Pons (tissue), 1 donor: ENCODE results near the gene GPT2.
"Not testable (repeated sequence)": the region's sequence is repeated elsewhere in the genome, so short reads cannot be mapped to it uniquely, and the experiment has no call there.

ENCODE experiments used
- DNase-seq: peaks from one replicate; pipeline ENCODE4 v3.0.0-alpha.2; 2016; ENCODE audit warnings: low spot score

GPT2 gene

GRCh38 chr16:46923513-46924295 lies 39.5 kb downstream of the GPT2 start:
- no peak for DNase-seq

- no peak for DNase-seq
Observed at GRCh38 chr16:46924402-46924801, 40.2 kb downstream of the GPT2 start.

DNA sequence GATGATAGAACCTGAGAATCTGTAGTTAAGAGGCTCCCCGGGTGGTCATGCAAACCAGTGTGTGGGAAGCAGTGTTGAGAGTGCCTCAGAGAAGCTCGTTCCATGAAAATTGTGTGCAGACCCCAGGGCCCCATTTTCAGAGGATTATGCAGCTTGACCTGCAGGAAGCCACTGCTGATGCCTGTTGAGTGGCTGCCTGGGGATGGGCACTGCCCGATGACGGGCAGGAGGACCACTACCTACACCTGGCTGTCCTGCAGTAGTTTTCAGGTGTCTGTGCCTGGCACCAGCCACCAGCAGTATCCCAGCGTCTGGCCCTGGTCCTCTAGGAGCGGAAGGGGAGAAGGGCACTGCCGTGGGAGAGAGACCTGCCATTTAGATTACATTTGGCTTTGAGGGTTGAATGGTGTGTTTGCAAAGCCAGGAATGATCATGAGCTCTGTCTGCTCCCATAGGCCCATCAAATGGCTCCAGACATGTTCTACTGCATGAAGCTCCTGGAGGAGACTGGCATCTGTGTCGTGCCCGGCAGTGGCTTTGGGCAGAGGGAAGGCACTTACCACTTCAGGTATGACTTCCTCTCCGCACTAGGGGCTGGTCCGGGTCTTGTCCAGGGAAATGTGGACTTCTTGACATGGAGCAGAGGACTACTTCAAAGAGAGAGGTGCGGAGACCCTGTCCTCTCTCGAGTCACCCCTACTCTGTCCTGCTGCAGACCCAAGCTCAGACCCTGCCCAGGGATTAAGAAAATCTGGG lies 42.5 kb downstream of the GPT2 start:
- no peak for DNase-seq

DNA sequence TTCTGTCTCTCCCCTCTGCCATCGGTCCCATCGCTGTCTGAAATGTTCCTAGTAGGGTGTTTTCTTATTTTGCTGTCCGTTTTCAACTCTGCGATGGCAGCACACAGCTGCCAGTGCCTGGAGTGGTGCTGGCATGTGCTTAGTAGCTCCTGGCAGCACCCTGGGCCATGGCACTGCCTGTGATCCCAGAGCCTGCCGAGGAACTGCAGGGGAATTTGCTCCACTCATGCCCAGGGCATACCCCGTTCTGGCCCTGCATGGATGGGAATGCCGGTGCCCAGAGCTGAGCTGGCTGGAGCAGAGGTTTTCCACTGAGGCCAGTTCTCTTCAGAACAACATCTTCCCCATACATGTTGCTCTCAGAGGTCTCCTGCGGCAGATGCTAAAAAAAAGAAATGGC lies 43.1 kb downstream of the GPT2 start:
- no peak for DNase-seq

GRCh38 chr16:46928811-46929210 lies 44.6 kb downstream of the GPT2 start:
- no peak for DNase-seq

DNA sequence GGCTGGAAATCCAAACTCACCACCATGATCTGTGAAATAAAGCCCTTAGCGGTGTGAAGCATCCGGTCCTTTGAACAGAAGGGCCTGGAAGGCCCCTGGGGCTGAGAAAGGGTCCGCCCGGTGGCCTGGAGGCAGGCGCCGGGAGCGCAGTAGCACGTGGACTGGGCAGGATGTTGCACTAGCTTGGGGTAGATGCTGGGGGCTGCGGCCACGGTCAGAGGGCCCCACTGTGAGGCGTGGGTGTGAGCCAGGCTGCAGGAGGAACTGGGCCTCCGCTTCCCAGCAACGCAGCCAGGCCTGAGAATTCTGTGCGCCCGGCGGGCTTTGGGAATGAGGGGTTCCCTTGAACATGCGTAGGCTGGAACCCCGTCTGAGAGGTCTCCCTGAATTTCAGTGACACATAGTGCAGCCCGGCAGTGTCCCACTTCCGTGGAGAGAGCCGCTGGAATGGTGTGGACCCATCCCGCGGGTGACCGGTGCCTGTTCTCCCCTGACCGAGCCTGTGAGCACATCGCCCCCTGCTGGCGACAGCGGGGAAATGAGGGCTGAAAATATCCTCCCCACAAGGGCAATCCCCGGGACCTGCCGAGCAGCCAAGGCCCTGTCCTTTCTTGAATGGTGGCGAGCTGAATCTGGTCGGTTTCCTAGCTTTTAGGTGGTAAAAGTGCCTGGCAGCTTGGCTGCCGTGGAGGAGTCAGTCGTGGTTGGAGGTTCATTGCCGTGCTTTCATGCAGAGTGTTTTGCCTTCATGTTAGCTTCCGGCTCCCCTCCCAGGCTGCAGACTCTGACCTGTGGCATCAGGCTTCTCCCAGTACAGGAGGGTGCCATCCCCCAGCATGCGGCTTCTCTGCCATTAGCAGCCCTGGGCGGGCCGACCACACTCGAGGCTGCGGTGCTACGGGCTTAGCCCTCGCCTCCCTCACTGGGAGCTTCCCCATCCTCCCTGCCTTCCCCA lies 45.5 kb downstream of the GPT2 start:
- peak; percentile 74 for DNase-seq

GRCh38 chr16:46930861-46931260 lies 46.7 kb downstream of the GPT2 start:
- no peak for DNase-seq

DNA sequence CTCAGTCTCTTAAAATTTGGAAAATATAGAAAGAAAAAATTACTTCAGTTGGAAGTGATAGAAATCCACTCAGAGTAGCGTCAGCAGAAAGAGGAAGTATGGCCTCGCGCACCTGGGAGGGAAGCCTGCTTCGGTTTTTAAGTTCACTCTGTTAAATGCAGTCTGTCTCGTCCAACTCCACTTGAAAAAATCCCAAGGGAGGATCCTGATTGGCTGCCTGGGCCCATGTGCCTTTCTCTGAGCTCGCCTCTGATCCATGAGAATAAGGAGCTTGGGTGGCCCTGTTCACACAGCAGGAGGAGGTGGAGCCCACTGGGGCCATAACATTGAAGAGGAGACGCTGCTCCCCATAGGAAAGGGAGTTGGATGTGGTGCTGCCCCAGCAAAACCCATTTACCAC lies 48.6 kb downstream of the GPT2 start:
- DNase-seq, result no peak

GRCh38 chr16:46937536-46937935 lies 53.4 kb downstream of the GPT2 start:
- DNase-seq, result no peak

GRCh38 chr16:46944713-46945112 lies 60.6 kb downstream of the GPT2 start:
- DNase-seq, result not testable (repeated sequence)

- DNase-seq, result no peak
Observed at GRCh38 chr16:46947900-46948547, 63.9 kb downstream of the GPT2 start.

DNA sequence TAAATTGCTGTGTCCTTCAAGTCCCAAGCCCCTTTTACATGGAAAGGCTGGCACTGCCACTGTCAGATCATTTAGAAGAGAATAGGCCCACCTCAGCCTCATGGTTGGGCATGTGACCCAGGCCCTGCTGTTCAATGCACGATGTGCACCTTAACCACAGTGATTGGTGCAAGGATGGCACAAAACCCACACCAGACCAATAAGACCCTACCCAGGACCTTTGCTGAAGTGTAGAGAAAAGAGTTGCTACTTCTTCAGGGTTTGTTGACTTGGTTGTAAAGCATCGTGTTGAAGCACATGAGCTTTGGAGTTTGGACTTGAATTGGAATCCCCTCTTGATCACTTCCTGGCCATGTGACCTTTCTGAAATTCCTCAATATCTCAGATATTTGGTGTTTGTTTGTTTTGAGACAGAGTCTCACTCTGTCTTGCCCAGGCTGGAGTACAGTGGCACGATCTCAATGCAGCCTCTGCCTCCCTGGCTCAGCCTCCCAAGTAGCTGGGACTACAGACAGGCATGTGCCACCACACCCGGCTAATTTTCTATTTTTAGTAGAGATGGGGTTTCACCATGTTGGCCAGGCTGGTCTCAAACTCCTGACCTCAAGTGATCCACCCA lies 64.5 kb downstream of the GPT2 start:
- no peak for DNase-seq

DNA sequence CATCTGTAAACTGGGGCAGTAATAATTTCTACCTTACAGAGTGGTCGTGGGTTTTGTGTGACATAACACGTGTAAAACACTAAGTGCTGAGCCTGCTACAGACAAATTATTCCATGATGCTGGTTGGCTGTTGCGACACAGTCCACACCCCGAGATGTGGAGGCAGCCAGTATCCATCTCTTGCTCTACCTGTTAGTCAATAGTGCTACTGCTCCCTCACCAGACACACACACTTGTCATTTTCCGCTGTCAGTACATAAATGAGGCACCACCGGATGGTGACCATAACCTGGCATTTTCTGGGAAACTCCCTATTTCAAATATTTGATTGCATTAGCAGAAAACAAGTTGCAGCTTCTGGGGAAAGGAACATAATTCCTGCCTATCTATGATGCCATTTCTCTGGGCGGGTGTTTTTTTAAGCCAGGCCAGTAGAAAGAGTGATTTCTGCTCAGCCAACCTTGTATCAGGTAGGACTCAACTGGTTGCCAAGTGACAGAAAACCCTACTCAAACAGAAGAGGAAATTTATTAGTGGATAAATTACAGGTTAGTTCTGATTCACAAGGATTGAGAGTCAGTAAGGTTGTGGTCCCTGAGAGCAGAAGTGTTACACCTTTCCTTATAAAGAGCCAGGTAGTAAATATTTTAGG lies 65.2 kb downstream of the GPT2 start:
- no peak for DNase-seq

DNA sequence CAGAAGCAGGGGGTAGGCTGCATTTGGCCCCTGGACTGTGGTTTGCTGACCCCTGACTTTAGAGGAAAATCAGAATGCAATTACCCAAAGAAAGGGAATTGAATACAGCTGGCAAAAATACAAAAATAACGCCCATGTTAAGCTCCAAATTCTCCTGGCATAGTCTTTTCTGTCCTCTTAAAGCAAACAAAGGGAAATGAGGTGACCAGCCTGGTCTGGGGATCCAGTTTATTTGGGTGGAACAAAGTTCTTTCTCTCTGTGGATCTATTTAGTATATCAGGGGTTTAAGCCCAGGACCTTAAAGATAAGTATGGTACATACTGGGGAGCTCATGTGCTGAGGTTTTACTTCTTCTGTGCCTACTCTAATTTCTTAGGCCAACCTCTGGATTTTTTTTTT lies 65.8 kb downstream of the GPT2 start:
- DNase-seq, result no peak

DNA sequence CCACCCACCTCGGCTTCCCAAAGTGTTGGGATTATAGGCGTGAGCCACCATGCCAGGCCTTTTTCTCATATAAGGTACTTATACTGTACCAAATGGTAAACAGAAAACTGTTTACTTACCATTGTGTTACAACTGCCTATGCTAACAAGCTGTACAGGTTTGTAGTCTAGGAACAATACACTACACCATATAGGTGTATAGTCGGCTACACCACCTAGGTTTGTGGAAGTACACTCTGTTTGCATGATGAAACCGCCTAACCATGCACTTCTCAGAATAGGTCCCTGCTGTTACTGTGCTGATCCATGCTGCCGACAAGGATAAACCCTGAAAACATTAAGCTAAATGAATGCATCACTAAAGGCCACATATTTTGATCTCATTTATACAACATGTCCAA lies 70.4 kb downstream of the GPT2 start:
- DNase-seq, result no peak

DNA sequence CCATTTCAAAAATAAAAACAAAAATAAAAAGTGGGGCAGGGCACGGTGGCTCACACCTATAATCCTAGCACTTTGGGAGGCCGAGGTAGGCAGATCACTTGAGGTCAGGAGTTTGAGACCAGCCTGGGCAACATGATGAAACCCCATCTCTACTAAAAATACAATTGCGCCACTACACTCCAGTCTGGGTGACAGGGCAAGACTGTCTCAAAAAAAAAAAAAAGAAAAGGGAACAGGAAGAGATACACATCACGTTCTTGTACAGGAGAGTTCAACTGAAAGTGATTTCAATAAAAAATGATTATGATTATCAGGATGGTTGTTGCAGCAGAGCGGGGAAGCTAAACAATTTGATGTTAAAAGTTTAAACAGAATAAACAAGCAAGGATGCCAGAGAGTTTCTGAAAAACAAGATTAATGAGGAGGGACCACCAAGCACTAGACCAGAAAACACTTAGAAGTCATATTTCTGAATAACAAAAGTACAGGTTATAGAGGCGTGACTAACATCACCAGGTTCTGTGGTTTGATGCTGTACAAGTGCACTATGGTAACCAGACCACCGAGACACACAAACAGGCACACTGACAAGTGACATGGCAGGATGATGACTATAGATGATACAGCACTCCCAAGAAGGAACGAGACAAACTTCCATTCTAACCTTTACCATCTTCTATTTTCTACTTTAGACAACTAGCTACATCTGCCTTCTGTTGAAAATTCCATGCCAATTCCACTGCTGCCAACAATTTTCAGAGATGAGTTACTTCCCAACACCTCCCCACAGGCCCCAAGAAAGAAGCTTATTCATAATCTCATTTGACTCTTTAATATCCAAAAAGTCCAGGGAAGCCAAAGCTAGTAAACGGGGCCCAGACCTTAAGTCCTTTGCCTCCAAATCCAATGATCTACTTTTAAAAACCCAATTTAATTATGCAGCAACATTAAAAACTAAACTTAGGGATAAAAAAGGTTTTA lies 77.5 kb downstream of the GPT2 start:
- DNase-seq, result no peak

DNA sequence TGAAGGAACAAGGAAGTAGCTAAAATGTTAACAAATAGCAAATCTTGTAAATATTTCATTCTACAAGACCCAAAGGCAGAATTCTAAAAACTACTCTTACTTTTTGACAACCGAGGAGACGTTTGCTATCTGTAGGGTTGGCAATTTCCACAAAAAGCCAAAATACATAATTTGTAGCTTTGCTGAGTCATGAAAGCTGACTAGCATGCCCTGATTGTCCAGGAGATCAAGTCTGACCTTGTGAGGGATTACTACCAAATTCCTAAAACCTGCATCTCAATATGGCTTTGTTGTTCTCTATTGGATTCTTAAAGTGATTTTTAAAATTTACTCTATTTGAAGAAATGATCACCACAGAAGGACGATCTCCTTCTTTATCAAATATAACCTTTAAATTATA lies 78.5 kb downstream of the GPT2 start:
- no peak for DNase-seq

GRCh38 chr16:46968063-46968435 lies 83.9 kb downstream of the GPT2 start:
- no peak for DNase-seq

DNA sequence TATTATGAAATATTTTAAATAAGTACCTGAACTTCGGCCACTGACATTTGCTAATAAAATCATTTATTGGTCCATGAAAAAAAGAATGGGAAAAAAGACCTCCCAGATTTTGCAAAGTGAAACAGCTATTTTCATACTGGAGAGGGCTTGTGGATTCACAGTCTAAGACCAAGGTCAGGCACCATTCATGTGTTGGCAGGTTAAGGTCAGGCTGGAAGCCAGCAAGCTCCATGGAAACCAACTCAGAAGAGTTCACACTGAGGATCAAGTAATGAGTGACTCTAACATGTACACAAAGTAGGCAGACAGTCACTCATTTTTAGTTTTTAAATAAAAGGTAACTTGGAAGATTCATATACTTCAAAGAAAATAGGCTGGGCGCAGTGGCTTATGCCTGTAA lies 85.9 kb downstream of the GPT2 start:
- DNase-seq, result peak; percentile 14

GRCh38 chr16:46971271-46971670 lies 87.1 kb downstream of the GPT2 start:
- DNase-seq, result no peak
